GM23338 (cell line): ENCODE measurements around the gene XRRA1. TPM values are rescaled to one million over a fixed set of nuclear protein-coding genes. Genes with fewer than 3 reads are reported as not detected.

Experiments
- ATAC-seq: fragments of 200-7000 bp; cut with Tn5 transposase; 3 replicates; pipeline ENCODE4 v1.9.1; 2020
- DNase-seq: peaks from one replicate; pipeline ENCODE4 v3.0.0-alpha.2; 2015; ENCODE audit warnings: low spot score
- H2AFZ ChIP-seq: fragments of 200-600 bp; sonication (generic); 2 replicates; pipeline ENCODE4 v1.8.0; 2016; ENCODE audit warnings: antibody characterized with exemption, mild to moderate bottlenecking, moderate library complexity
- H3F3A ChIP-seq: fragments of 200-600 bp; sonication (generic); replicated peaks from 2 replicates; pipeline ENCODE4 v1.8.0; 2017; ENCODE audit warnings: antibody characterized with exemption, mixed run types, low read depth
- H3K27ac ChIP-seq: fragments of 200-600 bp; sonication (generic); 2 replicates; pipeline ENCODE4 v1.6.1; 2016; ENCODE audit warnings: low read depth
- H3K27me3 ChIP-seq: fragments of 200-600 bp; sonication (generic); 2 replicates; pipeline ENCODE4 v1.8.0; 2016; ENCODE audit warnings: mild to moderate bottlenecking, mixed run types, moderate library complexity; ENCODE audit not compliant: insufficient read depth
- H3K36me3 ChIP-seq: fragments of 200-600 bp; sonication (generic); 2 replicates; pipeline ENCODE4 v1.8.0; 2016; ENCODE audit warnings: mild to moderate bottlenecking; ENCODE audit not compliant: insufficient read depth
- H3K4me1 ChIP-seq: fragments of 200-600 bp; sonication (generic); 2 replicates; pipeline ENCODE4 v1.8.0; 2016; ENCODE audit warnings: mild to moderate bottlenecking, moderate library complexity; ENCODE audit not compliant: insufficient read depth
- H3K4me2 ChIP-seq: fragments of 200-600 bp; sonication (generic); 2 replicates; pipeline ENCODE4 v1.7.1; 2017; ENCODE audit warnings: mixed run types
- H3K4me3 ChIP-seq: fragments of 200-600 bp; sonication (generic); 2 replicates; pipeline ENCODE4 v1.6.1; 2016; ENCODE audit warnings: mixed run types
- H3K79me2 ChIP-seq: fragments of 200-600 bp; sonication (generic); replicated peaks from 2 replicates; pipeline ENCODE4 v1.8.0; 2017; ENCODE audit warnings: mild to moderate bottlenecking; ENCODE audit not compliant: insufficient read depth
- H3K9me2 ChIP-seq: fragments of 200-600 bp; sonication (generic); 2 replicates; pipeline ENCODE4 v1.8.0; 2017; ENCODE audit not compliant: insufficient read depth
- H4K20me1 ChIP-seq: fragments of 200-600 bp; sonication (generic); replicated peaks from 2 replicates; pipeline ENCODE4 v1.8.0; 2017; ENCODE audit warnings: mild to moderate bottlenecking; ENCODE audit not compliant: insufficient read depth
- H3K27ac Mint-ChIP-seq: 2 replicates; pipeline ENCODE4 v1.8.0; 2020; ENCODE audit warnings: inconsistent platforms, mild to moderate bottlenecking, moderate library complexity, mixed read lengths
- H3K27me3 Mint-ChIP-seq: 3 replicates; pipeline ENCODE4 v1.8.0; 2022; ENCODE audit warnings: low read depth, mild to moderate bottlenecking, moderate library complexity, mixed read lengths, inconsistent platforms; ENCODE audit not compliant: insufficient read depth, poor library complexity
- H3K36me3 Mint-ChIP-seq: 3 replicates; pipeline ENCODE4 v1.8.0; 2021; ENCODE audit warnings: low read depth, mild to moderate bottlenecking, inconsistent platforms, moderate library complexity, mixed read lengths
- H3K4me1 Mint-ChIP-seq: 3 replicates; pipeline ENCODE4 v1.8.0; 2020; ENCODE audit warnings: mild to moderate bottlenecking, inconsistent platforms, mixed read lengths
- H3K4me3 Mint-ChIP-seq: 3 replicates; pipeline ENCODE4 v1.8.0; 2021; ENCODE audit warnings: moderate library complexity, mild to moderate bottlenecking, inconsistent platforms, mixed read lengths
- H3K9me3 Mint-ChIP-seq: 3 replicates; pipeline ENCODE4 v1.8.0; 2020; ENCODE audit warnings: moderate library complexity, mild to moderate bottlenecking, inconsistent platforms, mixed read lengths
- CTCF ChIP-seq, 2 experiments: fragments of 200-600 bp in 1 of 2; sonication (generic) in 1 of 2; conservative IDR thresholded peaks; 2 replicates each; pipeline versions ENCODE4 v1.5.1 to v1.6.1; 2016 to 2017; ENCODE audit warnings: antibody characterized with exemption in 2 of 2, low read depth in 2 of 2, mild to moderate bottlenecking in 2 of 2, moderate library complexity in 1 of 2
- ETS1 ChIP-seq: IDR thresholded peaks from 2 replicates; pipeline ENCODE4 v1.6.1; 2016; ENCODE audit warnings: antibody characterized with exemption
- JUNB ChIP-seq: IDR thresholded peaks from one replicate; pipeline ENCODE4 v1.6.1; 2016; ENCODE audit warnings: antibody characterized with exemption; ENCODE audit not compliant: unreplicated experiment
- NANOG ChIP-seq: IDR thresholded peaks from 2 replicates; pipeline ENCODE4 v1.6.1; 2016; ENCODE audit warnings: antibody characterized with exemption, borderline replicate concordance
- POLR2AphosphoS5 ChIP-seq: IDR thresholded peaks from 2 replicates; pipeline ENCODE4 v1.6.1; 2016; ENCODE audit warnings: antibody characterized with exemption, low read depth
- REST ChIP-seq: IDR thresholded peaks from one replicate; pipeline ENCODE4 v1.6.1; 2018; ENCODE audit warnings: antibody characterized with exemption; ENCODE audit not compliant: unreplicated experiment
- ZNF114 ChIP-seq: fragments of 250-450 bp; sonication (Bioruptor Pico); IDR thresholded peaks from 2 replicates; pipeline ENCODE4 v1.5.0; 2020; ENCODE audit warnings: mild to moderate bottlenecking, moderate library complexity
- polyA plus RNA-seq: library from polyadenylated mRNA; unstranded; fragments of >200 nt; fragmentation: Nextera tagmentation; extraction: Ambion mirVana; gene quantifications from 2 replicates; pipeline ENCODE4 v1.2.1, GENCODE V29; 2016
- total RNA-seq: library from RNA; depleted of rRNA; stranded (reverse); fragments of >200 nt; shearing (Covaris generic); gene quantifications from 2 replicates; pipeline ENCODE4 v1.2.3, GENCODE V29; 2014

The XRRA1 gene
- total and polyA plus RNA-seq, 2 experiments from 2014 or later = 4.9 to 5.4 TPM

GRCh38 chr11:74822170-74822569, 126.7 kb downstream of the XRRA1 start:
- no peak overlapping the region for H3K4me3 Mint-ChIP-seq
- H3K27ac Mint-ChIP-seq = no peak overlapping the region
- peaks cover 32% of the 10 kb centered on the region for H3K9me3 Mint-ChIP-seq
- ATAC-seq (no peak), DNase-seq (no peak)
- Histone ChIP-seq H3K36me3 (peaks cover 31% of the 10 kb centered on the region), H3K27ac (0 out of 2 replicates have a peak overlapping the region, but pooled peaks have one; percentile 39), H3K4me2 (no peak overlapping the region), H3K9me2 (no peaks in the 10 kb centered on the region), H3K4me1 (no peaks in the 10 kb centered on the region), H4K20me1 (peaks cover 3% of the 10 kb centered on the region; the same call in 1 of the 2 replicates), H3K27me3 (no peaks in the 10 kb centered on the region), H3F3A (no peaks in the 10 kb centered on the region), H3K79me2 (no peaks in the 10 kb centered on the region), H2AFZ (no peak overlapping the region), H3K4me3 (no peak overlapping the region)
- no peaks in the 10 kb centered on the region for H3K4me1 Mint-ChIP-seq
- H3K27me3 Mint-ChIP-seq = no peaks in the 10 kb centered on the region
- TF ChIP-seq CTCF (conservative IDR thresholded peaks at IDR 0.05; ENCODE audit: low read depth in 2 of 2) (no peak), ETS1 (no peak)
- H3K36me3 Mint-ChIP-seq = peaks cover 40% of the 10 kb centered on the region

- Histone ChIP-seq H3K9me2 (no peaks in the 10 kb centered on the region), H2AFZ (no peak overlapping the region), H3K4me2 (no peak overlapping the region), H3K4me1 (no peaks in the 10 kb centered on the region; the same call in 1 of the 2 replicates), H3K79me2 (no peaks in the 10 kb centered on the region), H3K27me3 (no peaks in the 10 kb centered on the region), H3F3A (no peaks in the 10 kb centered on the region), H3K4me3 (no peak overlapping the region), H3K27ac (no peak overlapping the region), H4K20me1 (peaks cover 7% of the 10 kb centered on the region), H3K36me3 (peaks cover 27% of the 10 kb centered on the region)
- H3K9me3 Mint-ChIP-seq = peaks cover 18% of the 10 kb centered on the region
- ATAC-seq = no peak
- no peaks in the 10 kb centered on the region for H3K27me3 Mint-ChIP-seq
- H3K36me3 Mint-ChIP-seq = peaks cover 26% of the 10 kb centered on the region
- H3K4me3 Mint-ChIP-seq = no peak overlapping the region
- DNase-seq = no peak
- H3K4me1 Mint-ChIP-seq = no peaks in the 10 kb centered on the region
- H3K27ac Mint-ChIP-seq = no peak overlapping the region
- no peak for TF ChIP-seq CTCF (conservative IDR thresholded peaks at IDR 0.05; ENCODE audit: low read depth in 2 of 2)
- no peak for TF ChIP-seq ZNF114
- no peak for TF ChIP-seq POLR2AphosphoS5
- no peak for TF ChIP-seq JUNB
- no peak for TF ChIP-seq NANOG
- no peak for TF ChIP-seq REST
These were observed 128.1 kb downstream of the XRRA1 start for GRCh38 chr11:74820763-74821162.
